K562 (cell line): ENCODE data around the gene FHDC1. TPM values are rescaled to one million over a fixed set of nuclear protein-coding genes. Genes with fewer than 3 reads are reported as not detected.
A peak's percentile ranks its signal among the peaks of the same experiment; 100 is the strongest.

Experiments
- DIDO1 ChIP-seq: fragments of 450-650 bp; IDR thresholded peaks from 2 replicates; pipeline ENCODE4 v1.6.1; 2016; ENCODE audit warnings: low read depth, missing biosample characterization, missing genetic modification characterization
- FOXA1 ChIP-seq: fragments of 450-650 bp; IDR thresholded peaks from 2 replicates; pipeline ENCODE4 v1.6.1; 2016; ENCODE audit warnings: mild to moderate bottlenecking, borderline replicate concordance
- GABPB1 ChIP-seq: sonication (generic); formaldehyde crosslinking; IDR thresholded peaks from 2 replicates; pipeline ENCODE4 v1.8.0; 2022; ENCODE audit warnings: mild to moderate bottlenecking, missing genetic modification reagents
- HNRNPLL ChIP-seq: fragments of 200-400 bp; formaldehyde crosslinking; IDR thresholded peaks from 2 replicates; pipeline ENCODE4 v1.6.1; 2017; ENCODE audit warnings: low read length, low read depth, mild to moderate bottlenecking; ENCODE audit not compliant: poor library complexity, severe bottlenecking
- HNRNPUL1 ChIP-seq: fragments of 200-400 bp; formaldehyde crosslinking; IDR thresholded peaks from 2 replicates; pipeline ENCODE4 v1.6.1; 2017; ENCODE audit warnings: low read length
- IFI16 ChIP-seq: fragments of 250-450 bp; sonication (Bioruptor Pico); IDR thresholded peaks from 2 replicates; pipeline ENCODE4 v2.1.2; 2022; ENCODE audit warnings: mild to moderate bottlenecking, inconsistent platforms
- PHB2 ChIP-seq: fragments of 450-650 bp; IDR thresholded peaks from 2 replicates; pipeline ENCODE4 v1.6.1; 2017; ENCODE audit warnings: low read depth
- PML ChIP-seq: IDR thresholded peaks from 2 replicates; pipeline ENCODE4 v1.6.1; 2012; ENCODE audit warnings: low read length, inconsistent platforms
- ZNF253 ChIP-seq: fragments of 250-450 bp; sonication (Bioruptor Pico); conservative IDR thresholded peaks from 2 replicates; pipeline ENCODE4 v1.6.1; 2021; ENCODE audit warnings: mild to moderate bottlenecking
- polyA plus RNA-seq, 8 experiments: library from polyadenylated mRNA; depleted of rRNA in 4 of 8; stranded (reverse) in 5 of 8; unstranded in 3 of 8; fragments of >200 nt; fragmentation: Nextera tagmentation in 2 of 8; fragmentation: Illumina TruSeq in 1 of 8; extraction: Ambion mirVana in 2 of 8; extraction: Trizol in 1 of 8; gene quantifications; 2 replicates each; pipeline versions ENCODE4 v1.2.1 to v1.2.3, GENCODE V29; 2011 to 2014; ENCODE audit warnings: inconsistent platforms in 1 of 8, missing spikeins in 1 of 8
- total RNA-seq, 7 experiments: library from RNA; depleted of rRNA in 6 of 7; stranded (reverse); fragments of >200 nt in 6 of 7; fragmentation: Illumina TruSeq in 2 of 7; extraction: Trizol in 2 of 7; gene quantifications; 2 replicates each; pipeline versions ENCODE4 v1.2.1 to v1.2.3, GENCODE V29; 2011 to 2021; ENCODE audit warnings: low replicate concordance in 1 of 7
- TF ChIP-seq, protein P1 (sequence below): sonication (generic); formaldehyde crosslinking; IDR thresholded peaks from 2 replicates; pipeline ENCODE4 v1.9.0; 2022; ENCODE audit warnings: mild to moderate bottlenecking, missing genetic modification reagents
- TF ChIP-seq, protein P2 (sequence below), 3 experiments: fragments of 200-800 bp in 1 of 3; sonication (Bioruptor generic) in 1 of 3; sonication (generic) in 1 of 3; formaldehyde crosslinking in 1 of 3; IDR thresholded peaks; 2 replicates each; pipeline versions ENCODE4 v1.6.1 to v1.8.0; 2016 to 2022; ENCODE audit warnings: mild to moderate bottlenecking in 2 of 3, missing compliant biosample characterization in 2 of 3, missing genetic modification characterization in 2 of 3, missing genetic modification reagents in 1 of 3
- TF ChIP-seq, protein P3 (sequence below), 2 experiments: fragments of 450-650 bp in 1 of 2; sonication (generic) in 1 of 2; formaldehyde crosslinking; conservative IDR thresholded peaks; 2 replicates each; pipeline versions ENCODE4 v1.4.0 to v1.8.1; 2020 to 2022; ENCODE audit warnings: mild to moderate bottlenecking in 1 of 2, missing genetic modification reagents in 1 of 2
- TF ChIP-seq, protein P4 (sequence below): fragments of 250-450 bp; sonication (Bioruptor Pico); IDR thresholded peaks from 2 replicates; pipeline ENCODE4 v1.5.1; 2021; ENCODE audit warnings: mild to moderate bottlenecking
- TF ChIP-seq, protein P5 (sequence below), 2 experiments: fragments of 450-650 bp in 1 of 2; IDR thresholded peaks; 2 replicates each; pipeline ENCODE4 v1.6.1; 2011 to 2017; ENCODE audit warnings: low read depth in 2 of 2, antibody characterized with exemption in 1 of 2, borderline replicate concordance in 1 of 2, low read length in 1 of 2, mild to moderate bottlenecking in 1 of 2, mixed read lengths in 1 of 2; ENCODE audit not compliant: control insufficient read depth in 1 of 2
- TF ChIP-seq, protein P6 (sequence below), 2 experiments: IDR thresholded peaks; 2 replicates each; pipeline ENCODE4 v1.6.1; 2011; ENCODE audit warnings: borderline replicate concordance in 1 of 2, control low read depth in 1 of 2, low read depth in 1 of 2, low read length in 1 of 2, mild to moderate bottlenecking in 1 of 2, mixed read lengths in 1 of 2, moderate library complexity in 1 of 2; ENCODE audit not compliant: insufficient read depth in 1 of 2, insufficient read length in 1 of 2, poor library complexity in 1 of 2, severe bottlenecking in 1 of 2; ENCODE audit errors: extremely low read depth in 1 of 2

The FHDC1 gene
- total and polyA plus RNA-seq, 9 of the 15 experiments (the other 6 are each of a cell fraction or from before 2014, with no cell fraction given), result 0.01 to 0.43 (median 0.07) TPM

DNA sequence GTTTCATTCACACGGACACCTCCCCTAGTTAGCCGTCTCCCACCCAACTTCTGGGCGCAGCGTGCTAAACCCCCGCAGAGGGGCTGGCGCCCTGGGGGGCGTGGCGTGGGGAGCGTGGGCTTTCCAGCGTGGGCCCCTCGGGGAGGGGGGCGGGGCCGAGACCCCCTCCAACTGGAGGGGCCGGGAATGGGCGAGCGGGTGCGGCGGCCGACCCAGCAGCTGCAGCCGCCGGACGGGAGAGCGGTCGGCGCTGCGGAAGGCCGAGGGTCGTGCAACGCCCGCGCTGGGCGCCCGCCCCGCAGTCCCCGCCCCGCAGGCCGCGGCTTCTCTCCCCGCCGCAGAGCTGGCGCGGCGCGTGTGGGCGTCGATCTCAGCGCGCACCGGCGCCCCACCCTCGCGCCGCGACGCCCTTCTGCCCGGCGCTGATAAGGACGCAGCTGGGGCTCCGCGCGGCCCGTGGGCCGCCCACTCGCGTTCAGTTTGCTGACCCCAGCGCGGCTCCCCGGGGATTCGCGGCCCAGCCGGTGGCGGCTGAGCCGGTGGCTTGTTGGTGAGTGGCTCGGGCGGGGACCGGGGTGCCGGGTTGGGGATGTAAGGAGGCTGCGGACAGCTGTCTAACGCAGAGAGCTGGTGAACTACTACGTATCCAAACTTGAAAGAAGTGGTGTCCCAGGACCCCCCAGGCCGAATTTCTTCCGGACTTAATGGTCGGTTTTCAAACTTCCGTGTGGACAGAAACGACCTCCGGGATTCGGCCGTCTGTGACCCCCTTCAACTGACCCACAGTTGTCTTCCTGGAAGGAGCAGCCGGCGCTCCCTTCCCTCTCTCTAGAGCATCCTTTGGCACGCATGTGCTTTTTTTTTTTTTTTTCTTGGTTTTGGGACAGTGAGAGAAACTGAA is 1.5 kb downstream of the FHDC1 start (continued):
- TF ChIP-seq, protein P1, sequence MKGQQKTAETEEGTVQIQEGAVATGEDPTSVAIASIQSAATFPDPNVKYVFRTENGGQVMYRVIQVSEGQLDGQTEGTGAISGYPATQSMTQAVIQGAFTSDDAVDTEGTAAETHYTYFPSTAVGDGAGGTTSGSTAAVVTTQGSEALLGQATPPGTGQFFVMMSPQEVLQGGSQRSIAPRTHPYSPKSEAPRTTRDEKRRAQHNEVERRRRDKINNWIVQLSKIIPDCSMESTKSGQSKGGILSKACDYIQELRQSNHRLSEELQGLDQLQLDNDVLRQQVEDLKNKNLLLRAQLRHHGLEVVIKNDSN, result no peak
- no peak for TF ChIP-seq ZNF253 (CRISPR knock-in tag)
- TF ChIP-seq GABPB1 (CRISPR knock-in tag), result no peak
- no peak for TF ChIP-seq PHB2
- no peak for TF ChIP-seq HNRNPLL
- TF ChIP-seq PML, result peak; percentile 24; the same call in 1 of the 2 replicates
- no peak for TF ChIP-seq FOXA1
- TF ChIP-seq HNRNPUL1, result no peak
- no peak for TF ChIP-seq IFI16 (CRISPR knock-in tag)
- TF ChIP-seq, protein P2, sequence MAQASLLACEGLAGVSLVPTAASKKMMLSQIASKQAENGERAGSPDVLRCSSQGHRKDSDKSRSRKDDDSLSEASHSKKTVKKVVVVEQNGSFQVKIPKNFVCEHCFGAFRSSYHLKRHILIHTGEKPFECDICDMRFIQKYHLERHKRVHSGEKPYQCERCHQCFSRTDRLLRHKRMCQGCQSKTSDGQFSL (CRISPR knock-in tag; IDR thresholded peaks at IDR 0.05), result no peak
- TF ChIP-seq, protein P2 (tag; IDR thresholded peaks at IDR 0.05), result no peak
- TF ChIP-seq, protein P3, sequence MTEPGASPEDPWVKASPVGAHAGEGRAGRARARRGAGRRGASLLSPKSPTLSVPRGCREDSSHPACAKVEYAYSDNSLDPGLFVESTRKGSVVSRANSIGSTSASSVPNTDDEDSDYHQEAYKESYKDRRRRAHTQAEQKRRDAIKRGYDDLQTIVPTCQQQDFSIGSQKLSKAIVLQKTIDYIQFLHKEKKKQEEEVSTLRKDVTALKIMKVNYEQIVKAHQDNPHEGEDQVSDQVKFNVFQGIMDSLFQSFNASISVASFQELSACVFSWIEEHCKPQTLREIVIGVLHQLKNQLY (CRISPR knock-in tag; conservative IDR thresholded peaks at IDR 0.05), result no peak
- TF ChIP-seq DIDO1, result no peak
- TF ChIP-seq, protein P4, sequence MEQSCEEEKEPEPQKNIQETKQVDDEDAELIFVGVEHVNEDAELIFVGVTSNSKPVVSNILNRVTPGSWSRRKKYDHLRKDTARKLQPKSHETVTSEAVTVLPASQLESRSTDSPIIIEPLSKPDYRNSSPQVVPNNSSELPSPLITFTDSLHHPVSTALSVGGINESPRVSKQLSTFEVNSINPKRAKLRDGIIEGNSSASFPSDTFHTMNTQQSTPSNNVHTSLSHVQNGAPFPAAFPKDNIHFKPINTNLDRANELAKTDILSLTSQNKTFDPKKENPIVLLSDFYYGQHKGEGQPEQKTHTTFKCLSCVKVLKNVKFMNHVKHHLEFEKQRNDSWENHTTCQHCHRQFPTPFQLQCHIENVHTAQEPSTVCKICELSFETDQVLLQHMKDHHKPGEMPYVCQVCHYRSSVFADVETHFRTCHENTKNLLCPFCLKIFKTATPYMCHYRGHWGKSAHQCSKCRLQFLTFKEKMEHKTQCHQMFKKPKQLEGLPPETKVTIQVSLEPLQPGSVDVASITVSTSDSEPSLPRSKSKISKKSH, result no peak
- TF ChIP-seq, protein P5, sequence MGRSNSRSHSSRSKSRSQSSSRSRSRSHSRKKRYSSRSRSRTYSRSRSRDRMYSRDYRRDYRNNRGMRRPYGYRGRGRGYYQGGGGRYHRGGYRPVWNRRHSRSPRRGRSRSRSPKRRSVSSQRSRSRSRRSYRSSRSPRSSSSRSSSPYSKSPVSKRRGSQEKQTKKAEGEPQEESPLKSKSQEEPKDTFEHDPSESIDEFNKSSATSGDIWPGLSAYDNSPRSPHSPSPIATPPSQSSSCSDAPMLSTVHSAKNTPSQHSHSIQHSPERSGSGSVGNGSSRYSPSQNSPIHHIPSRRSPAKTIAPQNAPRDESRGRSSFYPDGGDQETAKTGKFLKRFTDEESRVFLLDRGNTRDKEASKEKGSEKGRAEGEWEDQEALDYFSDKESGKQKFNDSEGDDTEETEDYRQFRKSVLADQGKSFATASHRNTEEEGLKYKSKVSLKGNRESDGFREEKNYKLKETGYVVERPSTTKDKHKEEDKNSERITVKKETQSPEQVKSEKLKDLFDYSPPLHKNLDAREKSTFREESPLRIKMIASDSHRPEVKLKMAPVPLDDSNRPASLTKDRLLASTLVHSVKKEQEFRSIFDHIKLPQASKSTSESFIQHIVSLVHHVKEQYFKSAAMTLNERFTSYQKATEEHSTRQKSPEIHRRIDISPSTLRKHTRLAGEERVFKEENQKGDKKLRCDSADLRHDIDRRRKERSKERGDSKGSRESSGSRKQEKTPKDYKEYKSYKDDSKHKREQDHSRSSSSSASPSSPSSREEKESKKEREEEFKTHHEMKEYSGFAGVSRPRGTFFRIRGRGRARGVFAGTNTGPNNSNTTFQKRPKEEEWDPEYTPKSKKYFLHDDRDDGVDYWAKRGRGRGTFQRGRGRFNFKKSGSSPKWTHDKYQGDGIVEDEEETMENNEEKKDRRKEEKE (IDR thresholded peaks at IDR 0.05; ENCODE audit: borderline replicate concordance in 1 of 2, control insufficient read depth in 1 of 2, low read depth in 2 of 2, low read length in 1 of 2), result no peak
- TF ChIP-seq, protein P6, sequence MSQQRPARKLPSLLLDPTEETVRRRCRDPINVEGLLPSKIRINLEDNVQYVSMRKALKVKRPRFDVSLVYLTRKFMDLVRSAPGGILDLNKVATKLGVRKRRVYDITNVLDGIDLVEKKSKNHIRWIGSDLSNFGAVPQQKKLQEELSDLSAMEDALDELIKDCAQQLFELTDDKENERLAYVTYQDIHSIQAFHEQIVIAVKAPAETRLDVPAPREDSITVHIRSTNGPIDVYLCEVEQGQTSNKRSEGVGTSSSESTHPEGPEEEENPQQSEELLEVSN (IDR thresholded peaks at IDR 0.05; ENCODE audit: borderline replicate concordance in 1 of 2, extremely low read depth in 1 of 2, insufficient read depth in 1 of 2, insufficient read length in 1 of 2, low read depth in 1 of 2, low read length in 1 of 2, poor library complexity in 1 of 2, severe bottlenecking in 1 of 2), result peak in 1 of 2 experiments; percentile 66
